Muscle layer of colon (tissue), 2 donors: ENCODE data around the gene BAHCC1.
A peak's percentile ranks its signal among the peaks of the same experiment; 100 is the strongest.

ENCODE experiments used
- H3K27ac ChIP-seq: one replicate; pipeline ENCODE4 v1.7.0; 2013; ENCODE audit warnings: low read depth, mild to moderate bottlenecking, low read length, moderate library complexity
- H3K27me3 ChIP-seq, 2 donors: one replicate each; pipeline ENCODE4 v1.7.0; 2013; ENCODE audit warnings: low read length in 2 of 2, mild to moderate bottlenecking in 2 of 2; ENCODE audit not compliant: insufficient read depth in 2 of 2, control insufficient read depth in 1 of 2
- H3K36me3 ChIP-seq: one replicate; pipeline ENCODE4 v1.7.0; 2013; ENCODE audit warnings: mild to moderate bottlenecking, low read length; ENCODE audit not compliant: insufficient read depth
- H3K4me1 ChIP-seq: one replicate; pipeline ENCODE4 v1.7.0; 2013; ENCODE audit warnings: mild to moderate bottlenecking, low read length; ENCODE audit not compliant: insufficient read depth
- H3K4me3 ChIP-seq, 2 donors: one replicate each; pipeline ENCODE4 v1.7.0; 2013; ENCODE audit warnings: low read length in 2 of 2, low read depth in 1 of 2, mild to moderate bottlenecking in 1 of 2, moderate library complexity in 1 of 2
- H3K9ac ChIP-seq: one replicate; pipeline ENCODE4 v1.7.0; 2013; ENCODE audit warnings: low read length
- H3K9me3 ChIP-seq: one replicate; pipeline ENCODE4 v1.7.0; 2013; ENCODE audit warnings: mild to moderate bottlenecking, low read length
- donor health status: abdominal sarcoma.
- donor health status: Adenocarcinoma of cecum.

Gene BAHCC1

GRCh38 chr17:81390029-81390872 is 5.0 kb upstream of the BAHCC1 start:
- Histone ChIP-seq H3K27me3 (no peaks in the 10 kb centered on the region), H3K4me1 (peaks cover 67% of the 10 kb centered on the region), H3K4me3 (no peak overlapping the region), H3K9ac (no peak overlapping the region), H3K9me3 (no peaks in the 10 kb centered on the region), H3K27ac (peak overlapping the region; percentile 8), H3K36me3 (no peaks in the 10 kb centered on the region)

- Histone ChIP-seq H3K27me3 (no peaks in the 10 kb centered on the region), H3K4me3 (no peak overlapping the region), H3K9me3 (no peaks in the 10 kb centered on the region), H3K4me1 (peaks cover 61% of the 10 kb centered on the region), H3K27ac (peak overlapping the region; percentile 8), H3K36me3 (no peaks in the 10 kb centered on the region), H3K9ac (no peak overlapping the region)
Measured at GRCh38 chr17:81390873-81391255, 4.4 kb upstream of the BAHCC1 start.

- H3K4me3 ChIP-seq = peak overlapping the region; percentile 62 to 64
- no peaks in the 10 kb centered on the region for H3K36me3 ChIP-seq
- peak overlapping the region; percentile 92 for H3K27ac ChIP-seq
- peaks cover 56% of the 10 kb centered on the region for H3K4me1 ChIP-seq
- H3K27me3 ChIP-seq = no peaks in the 10 kb centered on the region
- peak overlapping the region; percentile 12 for H3K9ac ChIP-seq
- no peaks in the 10 kb centered on the region for H3K9me3 ChIP-seq
Measured at GRCh38 chr17:81391293-81391935, 3.8 kb upstream of the BAHCC1 start.

GRCh38 chr17:81391936-81392908 is 3.0 kb upstream of the BAHCC1 start:
- Histone ChIP-seq H3K36me3 (no peaks in the 10 kb centered on the region), H3K27ac (peak overlapping the region; percentile 92), H3K27me3 (no peaks in the 10 kb centered on the region), H3K9ac (peak overlapping the region; percentile 87), H3K4me3 (peak overlapping the region; percentile 62 to 64), H3K4me1 (peaks cover 55% of the 10 kb centered on the region), H3K9me3 (no peaks in the 10 kb centered on the region)

- Histone ChIP-seq H3K9me3 (no peaks in the 10 kb centered on the region), H3K27ac (peak overlapping the region; percentile 92), H3K4me3 (peak overlapping the region; percentile 62 to 64), H3K4me1 (peaks cover 49% of the 10 kb centered on the region), H3K9ac (peak overlapping the region; percentile 87), H3K27me3 (no peaks in the 10 kb centered on the region), H3K36me3 (no peaks in the 10 kb centered on the region)
Measured at GRCh38 chr17:81392909-81393654, 2.2 kb upstream of the BAHCC1 start.

- peak overlapping the region; percentile 92 for H3K27ac ChIP-seq
- H3K27me3 ChIP-seq = no peaks in the 10 kb centered on the region
- peak overlapping the region; percentile 62 to 64 for H3K4me3 ChIP-seq
- H3K4me1 ChIP-seq = peaks cover 42% of the 10 kb centered on the region
- no peaks in the 10 kb centered on the region for H3K36me3 ChIP-seq
- no peak overlapping the region for H3K9ac ChIP-seq
- H3K9me3 ChIP-seq = no peaks in the 10 kb centered on the region
Measured at GRCh38 chr17:81393684-81394376, 1.4 kb upstream of the BAHCC1 start.

GRCh38 chr17:81394377-81394920 is 808 bp upstream of the BAHCC1 start:
- H3K9ac ChIP-seq = peak overlapping the region; percentile 27
- H3K4me1 ChIP-seq = peaks cover 35% of the 10 kb centered on the region
- H3K27me3 ChIP-seq = no peaks in the 10 kb centered on the region
- no peaks in the 10 kb centered on the region for H3K9me3 ChIP-seq
- peak overlapping the region; percentile 43 to 64 for H3K4me3 ChIP-seq
- peak overlapping the region; percentile 86 for H3K27ac ChIP-seq
- H3K36me3 ChIP-seq = no peaks in the 10 kb centered on the region

GRCh38 chr17:81395600-81396277 is 482 bp downstream of the BAHCC1 start:
- Histone ChIP-seq H3K36me3 (no peaks in the 10 kb centered on the region), H3K9me3 (no peaks in the 10 kb centered on the region), H3K4me1 (peaks cover 29% of the 10 kb centered on the region), H3K27me3 (no peaks in the 10 kb centered on the region), H3K9ac (peak overlapping the region; percentile 71), H3K27ac (peak overlapping the region; percentile 79), H3K4me3 (peak overlapping the region; percentile 77 to 84)

GRCh38 chr17:81396278-81396721 is 1.0 kb downstream of the BAHCC1 start:
- peak overlapping the region; percentile 71 for H3K9ac ChIP-seq
- H3K36me3 ChIP-seq = no peaks in the 10 kb centered on the region
- H3K27ac ChIP-seq = peak overlapping the region; percentile 79
- no peaks in the 10 kb centered on the region for H3K27me3 ChIP-seq
- H3K9me3 ChIP-seq = no peaks in the 10 kb centered on the region
- peaks cover 27% of the 10 kb centered on the region for H3K4me1 ChIP-seq
- peak overlapping the region; percentile 77 to 84 for H3K4me3 ChIP-seq
